ENCODE data around the gene ZNF683. TPM values are rescaled to one million over a fixed set of nuclear protein-coding genes. Genes with fewer than 3 reads are reported as not detected.
"Not testable (repeated sequence)": the region's sequence is repeated elsewhere in the genome, so short reads cannot be mapped to it uniquely, and the experiment has no call there.

ZNF683 gene
- total RNA-seq, result not detected
- polyA plus RNA-seq (2013, experiment 1 of 2), result not detected
- not detected for polyA plus RNA-seq (2013, experiment 2 of 2)
- long read RNA-seq, experiment 1, result 0 reads
- long read RNA-seq, experiment 2, result 0 reads
- long read RNA-seq, experiment 3, result 0 reads
- long read RNA-seq, experiment 4, result 0 reads

GRCh38 chr1:26372611-26373010 is at the start of gene ZNF683:
TSS of gene ZNF683 (minus strand) at chr1:26372750. CDS start at chr1:26368571, 4,179 bp downstream.
- H3K9me3 Mint-ChIP-seq; H3K4me3 Mint-ChIP-seq; H3K4me1 Mint-ChIP-seq; H3K9me3 ChIP-seq (ENCODE audit: control insufficient read depth, low read length); H3K36me3 Mint-ChIP-seq (ENCODE audit: low read depth); H3K4me3 ChIP-seq (ENCODE audit: low read length); H3K4me1 ChIP-seq (ENCODE audit: control insufficient read depth, insufficient read depth, low read length); H3K27me3 ChIP-seq (ENCODE audit: control insufficient read depth, insufficient read depth, low read length, poor library complexity, severe bottlenecking); H3K27ac ChIP-seq (ENCODE audit: low read depth, low read length); DNase-seq; H3K36me3 ChIP-seq (ENCODE audit: control insufficient read depth, insufficient read depth, low read length); H3K27ac Mint-ChIP-seq; H3K9ac ChIP-seq (ENCODE audit: extremely low read depth, low read length, poor library complexity, severe bottlenecking); H3K27me3 Mint-ChIP-seq (ENCODE audit: insufficient read depth): not testable (repeated sequence)
- WGBS, 2 experiments (ENCODE audit: insufficient coverage in 1 of 2, insufficient read length in 1 of 2), result 85 to 94% methylated on average over 3 of the region's 3 CpGs

GRCh38 chr1:26419494-26419893 is 46.9 kb upstream of the ZNF683 start:
- Mint-ChIP-seq H3K4me1 (peaks cover 59% of the 10 kb centered on the region), H3K27ac (peak overlapping the region; percentile 98)

GRCh38 chr1:26418865-26419349 is 46.4 kb upstream of the ZNF683 start:
- peak overlapping the region; percentile 90 for H3K27ac ChIP-seq (ENCODE audit: low read depth, low read length)
- Mint-ChIP-seq H3K9me3 (no peaks in the 10 kb centered on the region), H3K4me1 (peaks cover 65% of the 10 kb centered on the region), H3K36me3 (ENCODE audit: low read depth) (peaks cover 70% of the 10 kb centered on the region), H3K4me3 (peak overlapping the region; percentile 99), H3K27me3 (ENCODE audit: insufficient read depth) (no peaks in the 10 kb centered on the region), H3K27ac (peak overlapping the region; percentile 98)
- WGBS, 2 experiments (ENCODE audit: insufficient coverage in 1 of 2, insufficient read length in 1 of 2), result 0 to 3% methylated on average over 1 to 5 of the region's 5 CpGs
- no peak for TF ChIP-seq CTCF (conservative IDR thresholded peaks at IDR 0.05)
- peak; percentile 98 for DNase-seq
- H3K9me3 ChIP-seq (ENCODE audit: control insufficient read depth, low read length), result no peaks in the 10 kb centered on the region
- H3K9ac ChIP-seq (ENCODE audit: extremely low read depth, low read length, poor library complexity, severe bottlenecking), result peak overlapping the region; percentile 83
- peaks cover 68% of the 10 kb centered on the region for H3K36me3 ChIP-seq (ENCODE audit: control insufficient read depth, insufficient read depth, low read length)
- H3K4me1 ChIP-seq (ENCODE audit: control insufficient read depth, insufficient read depth, low read length), result peaks cover 34% of the 10 kb centered on the region
- H3K27me3 ChIP-seq (ENCODE audit: control insufficient read depth, insufficient read depth, low read length, poor library complexity, severe bottlenecking), result no peaks in the 10 kb centered on the region
- peak overlapping the region; percentile 74 for H3K4me3 ChIP-seq (ENCODE audit: low read length)

More at GRCh38 chr1:26419494-26419893, 46.9 kb upstream of the ZNF683 start:
- Histone ChIP-seq H3K27ac (ENCODE audit: low read depth, low read length) (peak overlapping the region; percentile 90), H3K9me3 (ENCODE audit: control insufficient read depth, low read length) (no peaks in the 10 kb centered on the region), H3K36me3 (ENCODE audit: control insufficient read depth, insufficient read depth, low read length) (peaks cover 68% of the 10 kb centered on the region), H3K4me1 (ENCODE audit: control insufficient read depth, insufficient read depth, low read length) (peaks cover 34% of the 10 kb centered on the region), H3K4me3 (ENCODE audit: low read length) (peak overlapping the region; percentile 74), H3K9ac (ENCODE audit: extremely low read depth, low read length, poor library complexity, severe bottlenecking) (peak overlapping the region; percentile 59), H3K27me3 (ENCODE audit: control insufficient read depth, insufficient read depth, low read length, poor library complexity, severe bottlenecking) (no peaks in the 10 kb centered on the region)
- peaks cover 64% of the 10 kb centered on the region for H3K36me3 Mint-ChIP-seq (ENCODE audit: low read depth)
- no peak for TF ChIP-seq CTCF (conservative IDR thresholded peaks at IDR 0.05)
- no peak for DNase-seq
- peak overlapping the region; percentile 99 for H3K4me3 Mint-ChIP-seq
- no peaks in the 10 kb centered on the region for H3K27me3 Mint-ChIP-seq (ENCODE audit: insufficient read depth)
- no peaks in the 10 kb centered on the region for H3K9me3 Mint-ChIP-seq
- 50% methylated on average over 1 of the region's 2 CpGs for WGBS, 2 experiments (ENCODE audit: insufficient coverage in 1 of 2, insufficient read length in 1 of 2)

All from endodermal cell (in vitro differentiated cells).